OCI-LY7 (cell line): ENCODE measurements around the gene TEX12. TPM values are rescaled to one million over a fixed set of nuclear protein-coding genes. Genes with fewer than 3 reads are reported as not detected.

Experiments used
- BruUV-seq: library from RNA; stranded (reverse); fragments of 400-500 nt; replicated peaks from 2 replicates; lab custom pipeline; 2021; lab: Mats Ljungman, UMichigan
- CTCF ChIA-PET: fragments of 300-600 bp; sonication (Branson Sonifier 250); formaldehyde crosslinking; loops from one replicate; lab custom pipeline; 2022; ENCODE audit warnings: antibody characterized with exemption; ENCODE audit not compliant: unreplicated experiment; lab: Charles Lee
- POLR2A ChIA-PET: fragments of 300-600 bp; sonication (Branson Sonifier 250); formaldehyde crosslinking; loops from one replicate; lab custom pipeline; 2022; ENCODE audit warnings: antibody characterized with exemption; lab: Charles Lee
- DNase-seq: peaks from one replicate; pipeline ENCODE4 v3.0.0-alpha.2; 2015; ENCODE audit warnings: low spot score
- H2AFZ ChIP-seq: fragments of 200-600 bp; sonication (generic), shearing (Covaris generic); 2 replicates; pipeline ENCODE4 v1.6.1; 2014; ENCODE audit warnings: mild to moderate bottlenecking, antibody characterized with exemption, low read length, moderate library complexity
- H3K27ac ChIP-seq: fragments of 200-600 bp; sonication (generic); 2 replicates; pipeline ENCODE4 v1.5.1; 2014; ENCODE audit warnings: mixed run types, low read depth, mild to moderate bottlenecking, moderate library complexity, low read length, inconsistent platforms; ENCODE audit not compliant: poor library complexity, severe bottlenecking
- H3K36me3 ChIP-seq: fragments of 200-600 bp; sonication (generic); 2 replicates; pipeline ENCODE4 v1.6.1; 2014; ENCODE audit warnings: mild to moderate bottlenecking, antibody characterized with exemption, low read length, moderate library complexity, mixed read lengths; ENCODE audit not compliant: insufficient read depth
- H3K4me1 ChIP-seq: fragments of 200-600 bp; sonication (generic); 2 replicates; pipeline ENCODE4 v1.5.1; 2014; ENCODE audit warnings: mild to moderate bottlenecking, low read length; ENCODE audit not compliant: insufficient read depth, poor library complexity, severe bottlenecking
- H3K4me2 ChIP-seq: fragments of 200-600 bp; sonication (generic); 2 replicates; pipeline ENCODE4 v1.6.1; 2014; ENCODE audit warnings: mild to moderate bottlenecking, low read length
- H3K4me3 ChIP-seq: fragments of 200-600 bp; sonication (generic); 2 replicates; pipeline ENCODE4 v1.5.1; 2014; ENCODE audit warnings: mild to moderate bottlenecking, low read depth, low read length; ENCODE audit not compliant: poor library complexity, severe bottlenecking
- H3K79me2 ChIP-seq: fragments of 200-600 bp; sonication (generic); 2 replicates; pipeline ENCODE4 v1.6.1; 2016; ENCODE audit warnings: low read depth, mild to moderate bottlenecking, low read length, moderate library complexity, mixed read lengths; ENCODE audit not compliant: insufficient read depth
- H3K9me2 ChIP-seq: fragments of 200-600 bp; sonication (generic); 2 replicates; pipeline ENCODE4 v1.6.1; 2016; ENCODE audit warnings: mild to moderate bottlenecking, low read length, mixed read lengths; ENCODE audit not compliant: insufficient read depth
- H3K9me3 ChIP-seq: fragments of 200-600 bp; sonication (generic); 2 replicates; pipeline ENCODE4 v1.6.1; 2014; ENCODE audit warnings: mild to moderate bottlenecking, mixed run types, low read length, mixed read lengths
- H4K20me1 ChIP-seq: fragments of 200-600 bp; sonication (generic); 2 replicates; pipeline ENCODE4 v1.6.1; 2014; ENCODE audit warnings: mild to moderate bottlenecking, antibody characterized with exemption, low read length, moderate library complexity, mixed read lengths; ENCODE audit not compliant: insufficient read depth
- EZH2phosphoT487 ChIP-seq: fragments of 200-600 bp; sonication (generic); IDR thresholded peaks from 2 replicates; pipeline ENCODE4 v1.6.1; 2018; ENCODE audit warnings: low read depth, borderline replicate concordance, mild to moderate bottlenecking, mixed run types, antibody characterized with exemption, low read length, moderate library complexity, mixed read lengths
- intact Hi-C: fragments of 100-400 bp; cut with micrococcal nuclease; formaldehyde crosslinking; loops from one replicate; pipeline ENCODE4 v1.10.0; 2022; ENCODE audit not compliant: unreplicated experiment
- total RNA-seq, 2 experiments: library from RNA; depleted of rRNA in 1 of 2; stranded (reverse); fragments of >200 nt in 1 of 2; shearing (Covaris generic) in 1 of 2; gene quantifications; 2 replicates each; pipeline ENCODE4 v1.2.3, GENCODE V29; 2014 to 2022
- TF ChIP-seq, protein P1 (sequence below): fragments of 200-600 bp; sonication (generic); conservative IDR thresholded peaks from 2 replicates; pipeline ENCODE4 v1.5.1; 2014; ENCODE audit warnings: mild to moderate bottlenecking, antibody characterized with exemption, low read length, moderate library complexity, mixed read lengths

Gene TEX12
- total RNA-seq, 2 experiments from 2014 or later: 0.44 to 0.59 TPM

DNA sequence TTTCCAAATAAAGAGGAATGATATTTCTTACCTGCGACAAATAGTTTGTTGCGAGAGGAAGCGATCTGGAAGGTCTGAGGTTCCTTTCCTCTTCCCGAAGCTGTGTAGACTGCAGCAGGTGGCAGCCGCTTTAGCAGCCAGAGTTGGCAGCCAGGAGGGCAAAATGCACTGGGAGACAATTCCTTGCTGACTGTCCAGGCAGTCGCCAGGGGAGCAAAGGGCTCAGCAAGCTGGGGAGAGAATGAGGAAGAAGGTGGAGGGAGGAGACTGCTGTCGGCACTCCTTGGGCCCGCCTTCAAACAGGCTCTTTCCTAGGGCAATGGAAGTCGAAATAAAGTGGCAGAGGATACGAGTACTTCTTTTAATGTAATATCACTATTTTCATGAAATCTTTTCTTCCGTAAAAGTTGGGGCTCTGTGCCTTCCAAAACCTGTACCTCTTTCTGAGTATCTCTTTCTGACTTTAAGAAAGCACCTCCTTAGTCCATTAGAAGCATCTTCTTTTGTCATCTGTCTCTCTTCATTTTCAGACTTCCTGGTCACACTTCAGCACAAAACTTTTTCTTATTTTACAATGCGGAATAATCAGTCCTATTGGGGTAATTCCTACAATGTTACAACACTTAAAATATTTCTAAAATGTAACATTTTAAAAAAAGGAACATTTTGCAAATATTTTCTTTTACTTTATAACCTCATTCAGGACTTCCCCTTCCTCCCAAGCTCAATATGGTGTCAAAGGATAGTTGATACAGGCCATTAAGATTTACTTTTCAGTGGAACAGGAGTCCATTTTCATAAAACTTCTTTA is 3.1 kb upstream of the TEX12 start, which contains the start of gene IL18:
IL18 (minus strand) TSS at position 220 of the 811 bp plus-strand sequence. CDS start 9,041 bp downstream, outside the sequence.
- intact Hi-C loops: no loop called here
- POLR2A ChIA-PET: no interaction called here
- TF ChIP-seq, protein P1, sequence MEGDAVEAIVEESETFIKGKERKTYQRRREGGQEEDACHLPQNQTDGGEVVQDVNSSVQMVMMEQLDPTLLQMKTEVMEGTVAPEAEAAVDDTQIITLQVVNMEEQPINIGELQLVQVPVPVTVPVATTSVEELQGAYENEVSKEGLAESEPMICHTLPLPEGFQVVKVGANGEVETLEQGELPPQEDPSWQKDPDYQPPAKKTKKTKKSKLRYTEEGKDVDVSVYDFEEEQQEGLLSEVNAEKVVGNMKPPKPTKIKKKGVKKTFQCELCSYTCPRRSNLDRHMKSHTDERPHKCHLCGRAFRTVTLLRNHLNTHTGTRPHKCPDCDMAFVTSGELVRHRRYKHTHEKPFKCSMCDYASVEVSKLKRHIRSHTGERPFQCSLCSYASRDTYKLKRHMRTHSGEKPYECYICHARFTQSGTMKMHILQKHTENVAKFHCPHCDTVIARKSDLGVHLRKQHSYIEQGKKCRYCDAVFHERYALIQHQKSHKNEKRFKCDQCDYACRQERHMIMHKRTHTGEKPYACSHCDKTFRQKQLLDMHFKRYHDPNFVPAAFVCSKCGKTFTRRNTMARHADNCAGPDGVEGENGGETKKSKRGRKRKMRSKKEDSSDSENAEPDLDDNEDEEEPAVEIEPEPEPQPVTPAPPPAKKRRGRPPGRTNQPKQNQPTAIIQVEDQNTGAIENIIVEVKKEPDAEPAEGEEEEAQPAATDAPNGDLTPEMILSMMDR: no peak
- no peak for TF ChIP-seq EZH2phosphoT487
- Histone ChIP-seq H3K9me2 (no peaks in the 10 kb centered on the region), H3K27ac (no peak within 1 kb of the TSS), H3K4me1 (no peaks in the 10 kb centered on the region), H4K20me1 (no peaks in the 10 kb centered on the region), H3K36me3 (no peaks in the 10 kb centered on the region), H3K79me2 (no peaks in the 10 kb centered on the region), H3K4me3 (no peak within 1 kb of the TSS), H3K9me3 (no peaks in the 10 kb centered on the region), H3K4me2 (no peak within 1 kb of the TSS), H2AFZ (no peak within 1 kb of the TSS)
- CTCF ChIA-PET: no interaction called here
- BruUV-seq: no TSS peak
- DNase-seq: no peak

DNA sequence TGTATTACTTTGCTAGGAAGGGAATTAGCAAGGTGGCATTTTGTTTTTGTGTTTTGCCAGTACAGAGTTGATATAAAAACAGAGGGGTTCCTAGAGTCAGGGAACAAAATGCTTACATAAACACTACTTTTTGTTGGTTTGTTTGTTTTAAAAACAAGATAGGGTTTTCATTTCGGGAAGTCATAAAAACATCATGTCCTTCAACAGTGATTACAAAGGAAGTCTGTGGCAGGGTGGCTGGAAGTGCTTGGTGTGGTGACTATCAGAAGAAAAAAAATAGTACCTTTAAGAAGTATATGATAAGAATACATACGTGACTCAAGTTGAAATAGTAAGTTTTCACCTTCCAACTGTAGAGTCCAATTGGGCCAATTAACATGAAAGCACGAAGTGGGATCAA is 2.1 kb upstream of the TEX12 start:
- no TSS peak for BruUV-seq
- TF ChIP-seq, protein P1: no peak
- H3K4me2 ChIP-seq: no peak overlapping the region

DNA sequence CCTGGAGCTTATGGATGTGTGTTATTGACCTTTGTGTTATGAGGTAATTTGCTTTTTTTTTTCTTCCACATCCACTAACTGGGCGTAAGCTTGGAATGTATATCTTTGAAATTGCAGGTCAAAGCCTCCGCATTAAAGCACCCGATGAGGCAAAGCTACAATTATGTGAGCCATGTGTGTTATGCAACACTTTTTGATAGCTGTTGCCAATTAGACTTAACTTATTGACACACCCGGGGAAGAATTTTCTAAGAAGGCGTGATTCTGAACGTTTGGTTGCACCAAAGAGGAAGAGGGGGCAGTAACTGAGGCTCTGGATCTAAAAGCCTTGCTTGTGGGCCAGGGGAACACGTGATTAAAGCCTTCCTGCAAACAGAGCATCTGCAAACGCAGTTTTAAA is 610 bp upstream of the TEX12 start:
- CTCF ChIA-PET: no interaction called here

More for the DNA sequence above, 2.1 kb upstream of the TEX12 start:
- no peaks in the 10 kb centered on the region for H3K4me1 ChIP-seq
- no peaks in the 10 kb centered on the region for H3K79me2 ChIP-seq
- CTCF ChIA-PET: no interaction called here
- no peak overlapping the region for H3K4me3 ChIP-seq
- DNase-seq: no peak
- POLR2A ChIA-PET: no interaction called here
- no peak overlapping the region for H3K27ac ChIP-seq
- no peaks in the 10 kb centered on the region for H3K9me2 ChIP-seq
- H4K20me1 ChIP-seq: no peaks in the 10 kb centered on the region
- no peaks in the 10 kb centered on the region for H3K36me3 ChIP-seq
- no peak overlapping the region for H2AFZ ChIP-seq
- intact Hi-C loops: no loop called here
- no peaks in the 10 kb centered on the region for H3K9me3 ChIP-seq

More for the DNA sequence above, 610 bp upstream of the TEX12 start:
- Histone ChIP-seq H3K4me3 (no peak overlapping the region), H3K9me3 (no peaks in the 10 kb centered on the region), H4K20me1 (no peaks in the 10 kb centered on the region), H3K4me1 (no peaks in the 10 kb centered on the region), H3K36me3 (no peaks in the 10 kb centered on the region), H3K27ac (no peak overlapping the region), H2AFZ (no peak overlapping the region), H3K79me2 (no peaks in the 10 kb centered on the region), H3K9me2 (no peaks in the 10 kb centered on the region), H3K4me2 (no peak overlapping the region)
- DNase-seq: no peak
- TF ChIP-seq EZH2phosphoT487: no peak
- TF ChIP-seq, protein P1: no peak
- intact Hi-C loops: no loop called here
- POLR2A ChIA-PET: interaction anchor here (0.7 kb wide), 1 partner anchor 830 kb away, joined by 3 read pairs; no protein-coding TSS in a partner anchor
- no TSS peak for BruUV-seq
